ENCODE data around the gene DAPK2.

Gene DAPK2

GRCh38 chr15:63939531-63940130, 106.7 kb downstream of the DAPK2 start:
- DNase-seq: peak in 1 of 2 experiments; percentile 9

DNA sequence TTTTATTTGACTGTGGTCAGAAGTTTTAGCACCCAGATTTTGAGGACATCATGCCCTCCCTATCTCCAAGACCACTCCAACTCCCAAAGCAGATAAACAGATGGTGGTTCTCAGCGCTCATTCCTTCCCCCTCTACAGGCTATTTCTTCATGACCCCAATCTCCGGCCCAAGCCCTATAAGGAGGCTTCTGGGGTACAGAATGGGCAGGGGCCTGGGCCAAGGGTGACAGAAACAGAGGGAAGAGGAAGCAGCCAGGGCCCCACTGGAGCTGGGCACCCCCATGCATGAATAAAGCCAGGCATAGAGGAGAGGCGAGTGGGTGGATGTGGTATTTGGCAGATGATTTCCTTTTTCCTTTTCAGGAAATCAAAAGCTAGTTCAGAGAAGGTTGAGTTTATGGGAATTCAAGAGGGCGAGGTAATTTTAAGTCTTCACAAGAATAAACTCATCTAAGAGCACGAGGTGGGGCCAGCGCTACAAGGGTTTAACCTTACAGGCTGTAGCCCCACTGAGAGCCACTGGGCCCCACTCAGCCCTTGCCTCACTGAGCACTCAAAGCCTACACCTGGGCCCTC, 107.7 kb downstream of the DAPK2 start:
- DNase-seq: no peak

DNA sequence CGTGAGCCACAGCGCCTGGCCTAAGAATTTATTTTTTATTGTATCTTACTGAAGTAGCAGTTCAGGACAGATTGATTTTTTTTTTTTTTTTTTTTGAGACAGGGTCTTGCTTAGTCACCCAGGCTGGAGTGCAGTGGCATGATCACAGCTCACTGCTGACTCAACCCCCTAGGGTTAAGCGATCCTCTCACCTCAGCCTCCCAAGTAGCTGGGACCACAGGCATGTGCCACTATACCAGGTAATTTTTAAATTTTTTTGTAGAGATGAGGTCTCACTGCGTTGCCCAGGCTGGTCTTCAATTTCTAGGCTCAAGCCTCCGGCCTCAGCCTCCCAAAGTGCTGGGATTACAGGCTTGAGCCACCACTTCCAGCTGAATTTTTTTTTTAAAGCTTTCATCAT, 112.8 kb downstream of the DAPK2 start:
- DNase-seq: no peak

- DNase-seq: no peak
Measured at GRCh38 chr15:63931556-63931955, 114.7 kb downstream of the DAPK2 start.

DNA sequence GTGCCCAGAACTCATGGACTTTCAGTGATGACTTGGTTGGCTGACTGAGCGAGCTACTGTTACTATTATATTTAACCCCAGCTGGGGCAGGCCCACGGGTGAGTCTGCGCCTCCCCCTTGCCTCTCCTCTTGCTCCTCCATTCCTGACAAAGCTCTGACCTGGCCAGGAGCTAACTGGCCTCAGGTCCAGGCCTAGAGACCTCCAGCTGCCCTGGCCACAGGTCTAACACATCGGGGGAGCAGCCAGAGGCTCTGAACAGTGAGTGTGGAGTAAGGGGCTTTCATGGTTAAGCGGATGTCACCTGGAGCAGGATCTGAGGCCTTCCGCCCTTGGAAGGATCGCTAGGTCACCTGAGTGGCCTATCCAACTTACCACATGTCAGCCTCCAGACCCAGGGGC, 116.3 kb downstream of the DAPK2 start:
- no peak for DNase-seq

DNA sequence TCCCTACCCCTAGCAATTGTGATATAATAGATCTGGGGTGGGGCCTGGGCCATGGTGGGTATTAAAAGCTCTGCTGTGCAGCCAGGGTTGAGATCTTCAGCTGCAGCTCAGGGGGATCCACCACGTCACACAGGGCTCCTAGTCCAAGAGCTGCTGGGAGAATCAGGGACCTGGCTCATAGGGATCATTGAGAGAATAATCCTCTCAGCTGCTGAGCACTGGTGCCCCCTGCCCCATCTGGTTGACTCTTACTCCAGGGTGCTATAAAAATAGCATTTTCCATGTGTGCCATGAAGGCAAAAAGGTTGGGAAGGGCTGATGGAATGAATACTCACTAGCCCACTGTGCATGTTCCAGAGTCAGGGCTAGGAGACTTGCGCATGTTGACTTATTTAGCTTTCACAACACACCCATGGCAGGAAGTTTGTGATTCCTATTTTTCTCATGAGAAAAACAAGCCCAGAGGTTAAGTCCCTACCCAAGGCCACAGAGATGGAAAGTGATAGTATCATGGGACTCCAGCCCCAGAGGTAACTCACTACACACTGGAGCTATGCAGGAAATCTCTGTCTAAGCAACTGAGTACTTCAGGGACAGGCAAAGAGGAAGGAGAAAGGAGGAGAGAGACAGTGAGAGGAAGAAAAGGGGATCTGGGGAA, 118.0 kb downstream of the DAPK2 start:
- no peak for DNase-seq

DNA sequence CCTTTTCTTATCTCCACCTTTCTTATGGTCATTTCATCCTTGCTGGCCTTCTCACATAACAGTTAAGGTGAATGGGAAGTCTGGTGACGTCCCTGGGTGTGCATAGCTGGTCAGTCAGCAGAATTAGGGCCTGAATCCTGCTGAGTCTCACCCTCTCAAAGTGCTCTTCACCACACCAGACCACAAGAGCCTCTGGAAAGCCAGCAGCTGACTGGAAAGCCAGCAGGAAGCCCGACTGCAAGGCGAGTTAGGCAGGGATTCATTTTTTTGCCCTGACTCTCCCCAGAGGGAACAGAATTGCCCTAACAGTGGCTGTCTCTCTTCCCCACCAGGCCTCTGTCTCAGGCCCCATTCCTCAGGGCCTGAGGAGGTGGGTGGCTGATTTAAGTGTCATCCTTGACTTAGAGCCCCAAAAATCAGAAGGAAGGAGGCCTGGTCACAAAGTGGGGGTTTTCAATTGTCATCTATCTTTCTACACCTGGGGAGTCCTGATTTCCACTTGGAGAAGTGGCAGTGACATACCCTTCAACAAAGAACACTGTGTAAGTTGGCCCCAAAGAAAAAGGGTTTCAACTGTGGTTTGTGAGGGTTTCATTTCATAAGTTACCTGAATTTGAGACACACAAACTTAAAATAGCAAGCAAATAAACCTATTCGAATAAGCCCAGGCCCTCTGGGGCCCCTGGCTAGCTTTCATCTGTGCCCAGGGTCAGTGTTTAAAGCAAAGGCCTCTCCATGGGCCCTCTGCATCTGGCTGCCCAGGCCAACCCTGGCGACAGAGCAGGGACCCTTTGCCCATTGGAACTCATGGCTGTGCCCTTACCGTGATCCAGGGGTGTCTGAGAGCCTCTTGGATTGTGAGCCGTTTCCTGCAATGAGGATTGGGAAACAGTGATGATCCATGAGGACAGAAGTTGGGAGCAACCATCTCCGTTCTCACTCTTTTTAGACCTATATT, 122.0 kb downstream of the DAPK2 start:
- no peak for DNase-seq

DNA sequence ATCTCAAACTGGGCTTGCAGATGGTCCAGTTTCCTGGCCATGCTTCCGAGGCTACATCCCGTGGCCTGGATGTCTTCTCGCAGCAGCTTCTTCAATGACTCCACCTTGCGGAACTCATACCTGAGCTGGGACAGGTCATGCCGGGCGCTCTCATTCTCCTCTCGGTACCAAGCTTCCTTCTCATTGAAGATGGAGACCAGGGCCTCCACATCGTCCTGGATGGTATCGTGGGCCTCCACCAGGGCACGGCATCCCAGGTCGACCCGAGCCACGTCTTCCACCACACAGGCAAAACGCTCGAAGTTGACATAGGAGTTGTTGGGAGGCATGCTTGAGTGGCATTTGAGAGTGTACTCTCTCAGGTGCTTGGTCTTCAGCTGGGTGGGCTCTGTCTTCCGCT, 123.4 kb downstream of the DAPK2 start:
- no peak for DNase-seq

DNA sequence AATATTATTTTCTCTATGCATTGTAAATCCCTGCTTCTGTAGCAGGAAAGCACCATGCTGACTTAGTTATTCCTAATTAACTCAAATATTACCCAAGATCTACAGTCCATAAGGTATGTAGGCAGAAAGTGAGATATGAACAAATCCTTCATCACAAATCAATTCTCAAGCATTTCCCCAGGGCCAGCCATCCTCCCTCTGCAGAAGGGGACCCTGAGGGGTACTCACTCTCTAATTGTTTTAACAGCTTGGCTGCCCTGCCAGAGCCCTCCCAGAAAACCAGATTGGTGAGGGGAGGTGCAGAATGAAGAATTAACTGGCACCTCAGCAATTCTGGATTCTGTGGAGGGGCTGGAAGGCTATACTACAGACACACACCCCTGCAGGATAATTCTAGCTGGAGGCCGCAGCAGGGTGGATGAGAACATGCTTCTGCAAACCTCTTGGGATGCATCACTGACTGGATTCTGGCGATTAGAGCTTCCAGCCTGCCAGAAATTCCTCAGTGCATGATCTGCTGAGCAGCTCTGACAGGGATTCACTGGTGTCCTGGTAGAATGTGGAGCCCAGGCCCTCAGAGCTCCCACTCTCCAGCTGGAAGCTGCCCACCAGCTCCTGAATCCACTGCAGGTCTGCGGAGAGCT, 123.9 kb downstream of the DAPK2 start:
- DNase-seq: no peak

DNA sequence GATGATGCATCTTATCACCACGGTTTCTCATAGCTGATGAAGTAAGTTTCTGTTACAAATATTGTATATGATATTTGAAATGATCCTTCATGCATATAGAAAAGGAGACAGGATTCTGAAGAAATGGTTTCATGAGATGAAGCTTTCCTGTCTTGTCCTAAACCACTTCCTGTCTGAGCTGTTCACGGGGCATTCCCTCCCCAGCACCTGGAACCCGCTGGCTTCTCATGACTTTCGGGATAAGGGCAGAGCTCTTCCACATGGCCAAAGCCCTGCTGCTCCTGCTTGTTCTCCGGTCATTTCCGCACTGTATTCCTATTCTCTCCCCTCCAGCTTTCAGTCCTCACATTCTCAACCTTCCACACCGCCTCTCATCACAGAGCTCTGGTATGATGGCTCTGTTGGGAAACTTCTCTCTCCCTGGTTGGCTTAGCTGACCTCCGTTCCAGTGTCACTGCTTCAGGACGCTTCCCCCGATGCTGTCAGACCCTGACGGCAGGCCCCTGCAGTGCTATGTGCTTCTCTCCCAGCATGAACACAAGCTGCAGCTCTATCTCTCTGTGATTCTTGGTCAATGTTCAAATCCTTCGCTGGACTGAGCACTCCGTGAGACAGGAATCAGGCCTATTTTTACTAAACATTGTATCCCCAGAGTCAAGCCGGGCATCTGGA, 125.6 kb downstream of the DAPK2 start:
- no peak for DNase-seq

GRCh38 chr15:63918901-63919348, 127.4 kb downstream of the DAPK2 start:
- DNase-seq: no peak

DNA sequence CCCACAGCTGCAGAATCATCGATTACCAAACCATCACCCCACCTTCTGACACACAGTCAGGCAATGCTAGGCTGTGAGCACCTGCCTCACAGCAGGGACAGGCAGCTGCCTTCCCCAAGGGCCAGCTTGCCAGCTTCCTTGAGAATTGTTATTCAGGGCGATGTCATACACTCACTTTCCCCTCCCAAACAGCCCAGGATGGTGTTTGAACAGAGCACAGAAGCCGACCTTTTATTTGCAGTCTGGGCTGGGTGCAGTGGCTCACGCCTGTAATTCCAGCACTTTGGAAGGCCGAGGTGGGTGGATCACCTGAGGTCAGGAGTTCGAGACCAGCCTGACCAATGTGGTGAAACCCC, 128.0 kb downstream of the DAPK2 start:
- DNase-seq: peak; percentile 37 to 70

DNA sequence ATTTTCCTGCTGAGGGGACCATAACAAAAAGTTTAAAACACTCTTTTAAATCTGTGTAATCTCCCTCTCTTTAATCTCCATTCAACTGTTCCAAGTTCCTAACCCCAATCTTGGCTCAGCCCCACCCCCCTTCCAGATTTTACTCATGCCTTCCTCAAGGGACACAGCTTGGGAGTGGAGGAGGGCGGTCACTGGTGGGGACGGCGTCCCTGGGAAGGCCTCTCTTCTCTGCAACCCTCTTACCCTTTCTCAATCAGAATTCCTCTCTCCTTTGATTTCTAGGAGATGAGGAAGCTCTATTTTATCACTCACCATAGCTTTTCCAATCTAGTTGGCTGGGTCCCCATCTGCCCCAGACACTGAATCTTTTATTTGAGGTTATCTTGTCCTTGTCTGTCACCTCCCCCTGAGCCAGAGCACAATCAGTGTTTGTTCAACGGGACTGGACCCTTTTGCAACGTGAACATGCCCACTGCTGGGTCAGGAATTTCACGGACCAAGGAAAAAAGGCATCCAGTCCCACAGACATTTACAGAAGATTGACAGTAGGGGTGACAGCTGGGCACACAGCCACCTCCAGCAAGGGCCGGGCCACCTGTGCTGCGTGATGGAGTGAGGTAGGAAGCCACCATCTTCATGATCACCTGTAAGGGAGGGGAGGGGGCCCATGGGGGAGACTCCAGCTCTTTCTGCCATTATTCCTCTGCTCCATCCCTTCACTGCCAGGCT, 128.5 kb downstream of the DAPK2 start:
- DNase-seq: no peak

DNA sequence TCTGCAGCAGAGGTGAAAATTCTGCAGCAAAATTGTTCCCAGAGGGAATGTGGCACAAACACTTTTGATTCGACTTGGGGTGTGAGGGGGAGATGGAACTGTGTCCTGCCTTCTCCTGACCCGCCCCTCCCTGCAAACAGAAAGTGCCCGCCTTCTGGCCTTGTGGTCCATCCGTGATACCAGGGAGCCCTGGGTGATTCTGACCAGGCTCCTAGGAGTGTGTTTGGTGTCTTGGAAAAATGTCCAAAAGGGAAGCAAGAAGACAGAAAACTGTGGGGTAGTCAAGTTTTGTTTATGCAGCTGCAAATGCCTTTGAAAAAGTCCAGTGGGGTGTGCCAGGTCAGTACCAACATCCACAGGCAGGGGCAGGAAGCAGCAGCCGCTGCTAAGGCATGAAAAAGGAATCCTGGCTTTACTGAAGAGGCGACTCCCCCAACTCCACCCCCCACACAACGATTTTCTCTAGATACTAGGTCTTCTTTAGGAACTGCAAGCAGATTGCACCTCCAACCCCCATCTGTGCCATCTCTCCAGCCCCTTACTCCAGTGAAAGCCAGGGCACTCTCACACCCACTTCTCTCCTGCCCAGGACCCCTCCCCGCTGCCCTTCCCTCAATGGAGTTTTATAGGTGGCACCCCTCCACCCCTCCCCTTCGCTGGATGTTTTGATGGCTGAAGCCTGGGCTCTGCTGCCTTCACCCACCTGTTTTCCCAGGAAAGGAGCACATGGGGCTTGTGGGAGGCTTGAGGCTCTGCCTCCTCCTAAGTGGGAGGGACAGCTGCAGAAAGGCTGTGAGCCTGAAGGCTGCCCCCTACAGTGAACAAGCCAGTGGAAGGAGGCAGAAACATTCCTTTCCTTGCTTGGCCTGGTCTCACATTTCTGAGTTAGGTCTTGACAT, 130.2 kb downstream of the DAPK2 start:
- DNase-seq: peak; percentile 22 to 58

DNA sequence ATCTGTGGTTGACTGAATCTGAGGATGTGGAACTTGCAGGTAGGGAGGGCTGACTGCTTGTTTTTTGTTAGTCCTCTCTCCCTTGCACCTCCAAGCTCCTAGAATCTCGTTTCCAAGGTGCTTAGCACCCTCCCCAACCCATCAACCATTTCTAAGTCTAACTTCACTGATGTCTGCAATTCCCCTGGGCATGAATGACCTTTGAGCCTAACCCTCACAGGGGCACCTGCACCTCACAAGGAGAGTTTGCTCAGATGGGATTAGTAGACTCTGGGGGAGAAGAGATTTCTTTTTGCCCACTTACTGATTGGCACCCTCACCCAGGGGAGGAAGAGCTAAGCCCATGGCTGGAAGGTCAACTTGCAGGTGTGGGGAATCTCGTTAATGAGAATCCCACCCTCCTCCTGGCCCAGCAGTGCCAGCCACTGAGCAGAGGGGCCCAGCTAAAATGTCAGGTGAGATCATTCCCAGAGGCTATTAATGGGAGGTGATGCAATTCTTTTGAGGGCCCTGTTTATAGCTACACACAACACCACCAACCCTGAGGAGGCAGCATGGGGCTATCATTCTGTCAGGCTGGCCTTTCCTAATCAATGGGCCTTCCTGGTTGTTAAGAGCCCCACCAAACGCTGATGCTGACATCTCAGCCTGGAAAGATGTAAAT, 130.9 kb downstream of the DAPK2 start:
- DNase-seq: peak in 1 of 2 experiments; percentile 43

GRCh38 chr15:63913786-63914315, 132.4 kb downstream of the DAPK2 start:
- DNase-seq: no peak

DNA sequence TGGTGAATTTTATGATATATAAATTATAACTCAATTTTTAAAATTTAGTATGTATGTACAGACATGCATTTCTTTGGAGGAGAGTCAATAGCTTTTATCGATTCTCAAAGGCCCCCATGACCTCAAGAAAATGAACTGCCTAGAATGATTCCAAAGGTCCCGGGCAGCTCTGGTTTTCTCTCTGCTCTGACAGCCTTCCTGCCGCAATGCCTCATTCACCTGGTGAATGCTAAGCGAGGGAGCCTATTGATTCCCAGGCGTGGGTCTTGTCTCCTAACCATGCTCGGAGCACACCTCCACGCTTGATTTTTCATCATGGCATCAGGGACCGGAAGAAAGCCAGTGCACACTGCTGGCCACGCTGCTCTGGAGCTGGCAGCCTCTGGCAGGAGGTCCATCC, 132.9 kb downstream of the DAPK2 start:
- DNase-seq: no peak

- no peak for DNase-seq
Measured at GRCh38 chr15:63912061-63912615, 134.1 kb downstream of the DAPK2 start.

DNA sequence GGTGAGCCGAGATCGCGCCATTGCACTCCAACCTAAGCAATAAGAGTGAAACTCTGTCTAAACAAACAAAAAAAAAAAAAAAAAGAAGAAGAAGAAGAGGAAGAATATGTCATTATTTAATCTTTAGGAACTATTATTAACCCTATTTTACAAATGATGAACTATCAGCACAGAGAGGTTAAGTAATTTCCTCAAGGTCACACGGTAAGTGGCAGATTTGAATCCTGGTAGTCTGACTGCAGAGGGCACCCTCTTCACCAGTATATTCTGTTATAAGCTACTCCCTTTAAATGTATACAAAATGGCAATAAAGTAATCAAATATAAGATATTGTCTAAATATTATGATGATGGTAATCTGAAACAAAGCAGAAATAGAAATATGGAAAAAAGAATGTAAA, 135.1 kb downstream of the DAPK2 start:
- no peak for DNase-seq
